DND-41 (cell line): ENCODE data around the gene HRG.

Source experiments
- CTCF ChIP-seq: IDR thresholded peaks from 2 replicates; pipeline ENCODE4 v1.5.1; 2012; ENCODE audit warnings: borderline replicate concordance, low read length, moderate library complexity, mild to moderate bottlenecking; ENCODE audit not compliant: poor library complexity, severe bottlenecking; ENCODE audit errors: extremely low read depth
- EZH2 ChIP-seq: IDR thresholded peaks from 3 replicates; pipeline ENCODE4 v1.6.1; 2012; ENCODE audit warnings: borderline replicate concordance, low read depth, mild to moderate bottlenecking, moderate library complexity, low read length, inconsistent platforms; ENCODE audit not compliant: severe bottlenecking

- no peak for TF ChIP-seq CTCF
- TF ChIP-seq EZH2, result no peak
These were observed 21.4 kb downstream of the HRG start for GRCh38 chr3:186687120-186687651.
